K562 (cell line): Measurements from ENCODE around the gene RPS8. TPM values are rescaled to one million over a fixed set of nuclear protein-coding genes. Genes with fewer than 3 reads are reported as not detected.

Source experiments
- ERF ChIP-seq: fragments of 450-650 bp; formaldehyde crosslinking; IDR thresholded peaks from 2 replicates; pipeline ENCODE4 v1.4.0; 2020; ENCODE audit warnings: mild to moderate bottlenecking, mixed read lengths
- HBP1 ChIP-seq: fragments of 450-650 bp; formaldehyde crosslinking; IDR thresholded peaks from 2 replicates; pipeline ENCODE4 v1.4.0; 2022; ENCODE audit warnings: missing genetic modification characterization
- ID3 ChIP-seq, 2 experiments: fragments of 250-450 bp in 1 of 2; fragments of 450-650 bp in 1 of 2; sonication (Bioruptor Pico) in 1 of 2; IDR thresholded peaks; 2 replicates each; pipeline versions ENCODE4 v1.6.1 to v1.8.0; 2016 to 2021; ENCODE audit warnings: mild to moderate bottlenecking in 2 of 2, moderate library complexity in 2 of 2, missing compliant biosample characterization in 1 of 2, missing genetic modification characterization in 1 of 2
- MCM3 ChIP-seq: fragments of 450-650 bp; IDR thresholded peaks from 2 replicates; pipeline ENCODE4 v1.6.1; 2016
- NCOA4 ChIP-seq: fragments of 450-650 bp; IDR thresholded peaks from 2 replicates; pipeline ENCODE4 v1.6.1; 2018; ENCODE audit warnings: mild to moderate bottlenecking; ENCODE audit not compliant: partially characterized antibody
- RBM22 ChIP-seq: fragments of 200-400 bp; formaldehyde crosslinking; IDR thresholded peaks from 2 replicates; pipeline ENCODE4 v1.6.1; 2018; ENCODE audit warnings: low read length, low read depth; ENCODE audit not compliant: poor library complexity, severe bottlenecking
- RNF219 ChIP-seq: fragments of 250-450 bp; sonication (Bioruptor Pico); IDR thresholded peaks from 2 replicates; pipeline ENCODE4 v1.5.0; 2022; ENCODE audit warnings: mild to moderate bottlenecking
- SIN3A ChIP-seq, 2 experiments: fragments of 150-350 bp in 1 of 2; IDR thresholded peaks; 2 replicates each; pipeline ENCODE4 v1.6.1; 2011 to 2016; ENCODE audit warnings: borderline replicate concordance in 2 of 2, low read depth in 2 of 2, low read length in 2 of 2, mild to moderate bottlenecking in 2 of 2, moderate library complexity in 2 of 2; ENCODE audit not compliant: control insufficient read depth in 1 of 2
- SMAD1 ChIP-seq: fragments of 150-350 bp; IDR thresholded peaks from 2 replicates; pipeline ENCODE4 v1.6.1; 2014; ENCODE audit warnings: low read length, low read depth; ENCODE audit not compliant: partially characterized antibody
- TOE1 ChIP-seq, 2 experiments: fragments of 450-650 bp in 1 of 2; sonication (generic) in 1 of 2; formaldehyde crosslinking in 1 of 2; IDR thresholded peaks; 2 replicates each; pipeline versions ENCODE4 v1.7.1 to v1.8.0; 2016 to 2022; ENCODE audit warnings: borderline replicate concordance in 2 of 2, mild to moderate bottlenecking in 2 of 2, antibody characterized with exemption in 1 of 2, inconsistent platforms in 1 of 2, low read depth in 1 of 2, missing genetic modification reagents in 1 of 2, moderate library complexity in 1 of 2
- ZBTB34 ChIP-seq: fragments of 250-450 bp; sonication (Bioruptor Pico); IDR thresholded peaks from 2 replicates; pipeline ENCODE4 v1.8.0; 2021; ENCODE audit warnings: mild to moderate bottlenecking, moderate library complexity
- ZBTB43 ChIP-seq: sonication (generic); formaldehyde crosslinking; IDR thresholded peaks from 2 replicates; pipeline ENCODE4 v1.8.0; 2023; ENCODE audit warnings: mild to moderate bottlenecking, missing genetic modification reagents
- ZNF316 ChIP-seq: fragments of 450-650 bp; IDR thresholded peaks from 2 replicates; pipeline ENCODE4 v1.6.1; 2016
- polyA plus RNA-seq, 8 experiments: library from polyadenylated mRNA; depleted of rRNA in 4 of 8; stranded (reverse) in 5 of 8; unstranded in 3 of 8; fragments of >200 nt; fragmentation: Nextera tagmentation in 2 of 8; fragmentation: Illumina TruSeq in 1 of 8; extraction: Ambion mirVana in 2 of 8; extraction: Trizol in 1 of 8; gene quantifications; 2 replicates each; pipeline versions ENCODE4 v1.2.1 to v1.2.3, GENCODE V29; 2011 to 2014; ENCODE audit warnings: inconsistent platforms in 1 of 8, missing spikeins in 1 of 8
- total RNA-seq, 7 experiments: library from RNA; depleted of rRNA in 6 of 7; stranded (reverse); fragments of >200 nt in 6 of 7; fragmentation: Illumina TruSeq in 2 of 7; extraction: Trizol in 2 of 7; gene quantifications; 2 replicates each; pipeline versions ENCODE4 v1.2.1 to v1.2.3, GENCODE V29; 2011 to 2021; ENCODE audit warnings: low replicate concordance in 1 of 7
- TF ChIP-seq, protein P1 (sequence below): sonication (generic); formaldehyde crosslinking; IDR thresholded peaks from 2 replicates; pipeline ENCODE4 v1.8.1; 2022; ENCODE audit warnings: missing genetic modification reagents

Gene RPS8
- total and polyA plus RNA-seq, 9 of the 15 experiments (the other 6 are each of a cell fraction or from before 2014, with no cell fraction given): 2,431 to 4,168 (median 3,109) TPM

- TF ChIP-seq ZBTB34 (CRISPR knock-in tag) (peak; percentile 74), MCM3 (no peak), ZBTB43 (peak; percentile 60; the same call in 1 of the 2 replicates), HBP1 (CRISPR knock-in tag) (peak; percentile 76; the same call in 1 of the 2 replicates), ID3 (CRISPR knock-in tag; IDR thresholded peaks at IDR 0.05) (no peak), ID3 (tag; IDR thresholded peaks at IDR 0.05) (peak; percentile 95), SIN3A (IDR thresholded peaks at IDR 0.05; ENCODE audit: borderline replicate concordance in 2 of 2, control insufficient read depth in 1 of 2, low read depth in 2 of 2, low read length in 2 of 2) (peak; percentile 27 to 39; a peak in 2 of 4 replicates), ZNF316 (no peak; the same call in none of the 2 replicates), ERF (CRISPR knock-in tag) (no peak; the same call in 1 of the 2 replicates), RNF219 (CRISPR knock-in tag) (no peak), NCOA4 (no peak), RBM22 (peak; percentile 2), SMAD1 (no peak), TOE1 (IDR thresholded peaks at IDR 0.05; ENCODE audit: borderline replicate concordance) (peak; percentile 86), TOE1 (CRISPR knock-in tag; IDR thresholded peaks at IDR 0.05; ENCODE audit: borderline replicate concordance, low read depth) (peak; percentile 45; the same call in 1 of the 2 replicates)
- TF ChIP-seq, protein P1, sequence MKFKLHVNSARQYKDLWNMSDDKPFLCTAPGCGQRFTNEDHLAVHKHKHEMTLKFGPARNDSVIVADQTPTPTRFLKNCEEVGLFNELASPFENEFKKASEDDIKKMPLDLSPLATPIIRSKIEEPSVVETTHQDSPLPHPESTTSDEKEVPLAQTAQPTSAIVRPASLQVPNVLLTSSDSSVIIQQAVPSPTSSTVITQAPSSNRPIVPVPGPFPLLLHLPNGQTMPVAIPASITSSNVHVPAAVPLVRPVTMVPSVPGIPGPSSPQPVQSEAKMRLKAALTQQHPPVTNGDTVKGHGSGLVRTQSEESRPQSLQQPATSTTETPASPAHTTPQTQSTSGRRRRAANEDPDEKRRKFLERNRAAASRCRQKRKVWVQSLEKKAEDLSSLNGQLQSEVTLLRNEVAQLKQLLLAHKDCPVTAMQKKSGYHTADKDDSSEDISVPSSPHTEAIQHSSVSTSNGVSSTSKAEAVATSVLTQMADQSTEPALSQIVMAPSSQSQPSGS (CRISPR knock-in tag): no peak
Measured at GRCh38 chr1:44807364-44808062, 32.2 kb downstream of the RPS8 start (continued).
